NCI-H146 (cell line): Measurements from ENCODE around the gene SENP5.
"Not testable (repeated sequence)": the region's sequence is repeated elsewhere in the genome, so short reads cannot be mapped to it uniquely, and the experiment has no call there.

Experiments
- DNase-seq: peaks from one replicate; lab custom pipeline; 2025; lab: John Stamatoyannopoulos, UW

The SENP5 gene

DNA sequence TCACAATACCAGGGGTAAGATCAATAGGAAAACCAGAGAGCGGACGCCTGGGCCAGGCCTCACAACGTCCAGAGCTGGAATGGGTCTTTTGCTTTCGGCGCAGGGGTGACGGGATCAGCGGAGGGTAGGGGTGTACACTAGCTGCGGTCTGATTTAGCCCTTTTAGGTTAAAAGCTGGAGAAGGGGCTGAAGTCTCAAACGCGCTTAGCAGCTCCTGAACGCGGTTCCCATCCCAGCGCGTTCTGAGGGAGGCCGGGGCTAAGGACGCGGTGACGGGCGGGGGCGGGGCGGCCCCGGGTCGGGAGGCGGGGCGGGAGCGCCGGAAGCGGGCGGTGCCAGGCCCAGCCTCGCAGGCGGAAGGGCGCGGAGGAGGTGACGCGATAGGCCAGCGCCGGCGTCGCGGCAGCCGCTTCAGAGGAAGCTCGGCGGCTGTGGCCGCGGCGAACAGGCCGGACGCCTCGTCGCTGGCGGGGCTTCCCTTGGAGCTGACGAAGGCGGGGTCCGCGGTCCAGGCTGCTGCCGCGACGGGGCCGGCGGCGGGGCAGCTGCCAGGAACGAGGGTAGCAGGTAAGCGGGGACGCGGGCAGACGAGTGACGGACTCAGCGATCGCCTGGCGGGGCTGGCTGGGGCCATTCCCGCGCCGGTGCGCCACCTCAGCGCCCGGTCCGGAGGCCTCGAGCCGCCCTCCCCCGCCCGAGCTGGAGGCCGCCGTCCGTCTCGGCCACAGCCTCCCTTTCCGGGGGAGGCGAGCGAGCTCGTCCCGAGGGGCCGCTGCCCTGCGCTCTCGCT, at the start of gene SENP5:
Gene SENP5 (plus strand): TSS at position 414 of the 790 bp plus-strand sequence. CDS start 17,262 bp downstream, outside the sequence.
- peak; percentile 90 for DNase-seq

- no peak for DNase-seq
These were observed 45.8 kb upstream of the SENP5 start for GRCh38 chr3:196821806-196822355.

DNA sequence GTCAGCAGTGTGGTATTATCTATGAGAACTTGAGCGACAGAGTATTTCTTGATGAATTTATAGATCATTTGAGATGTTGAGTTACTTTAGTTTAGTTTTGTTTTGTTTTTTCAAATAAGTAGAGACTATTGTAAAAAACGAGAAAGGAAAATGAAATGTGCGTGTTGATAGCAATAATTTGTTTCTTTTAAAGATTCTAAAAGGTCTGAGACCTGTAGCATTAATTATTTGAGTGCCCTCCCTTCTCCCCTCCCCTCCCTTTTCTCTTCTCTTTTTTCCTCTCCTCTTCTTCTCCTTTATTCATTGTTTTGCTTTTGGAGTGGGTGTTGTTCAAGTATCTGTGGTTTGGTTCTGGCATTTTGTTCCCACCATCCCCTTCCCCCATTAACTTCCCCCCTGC, 38.1 kb upstream of the SENP5 start:
- not testable (repeated sequence) for DNase-seq

- no peak for DNase-seq
These were observed 32.6 kb upstream of the SENP5 start for GRCh38 chr3:196835086-196835485.

DNA sequence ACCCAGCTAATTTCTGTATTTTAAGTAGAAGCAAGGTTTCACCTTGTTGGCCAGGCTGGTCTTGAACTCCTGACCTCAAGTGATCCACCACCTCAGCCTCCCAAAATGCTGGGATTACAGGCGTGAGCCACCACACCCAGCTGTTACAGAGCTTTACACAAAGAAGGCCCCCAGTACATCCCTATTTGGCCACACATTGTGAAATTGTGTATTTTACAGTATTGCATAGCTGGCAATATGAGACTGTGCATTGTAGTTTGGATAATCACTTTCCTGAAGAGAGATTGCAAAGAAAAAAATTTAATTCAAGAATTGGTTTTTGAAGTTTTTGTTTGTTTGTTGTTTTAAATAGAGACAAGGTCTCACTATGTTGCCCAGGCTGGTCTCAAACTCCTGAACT, 31.1 kb upstream of the SENP5 start:
- DNase-seq, result not testable (repeated sequence)

DNA sequence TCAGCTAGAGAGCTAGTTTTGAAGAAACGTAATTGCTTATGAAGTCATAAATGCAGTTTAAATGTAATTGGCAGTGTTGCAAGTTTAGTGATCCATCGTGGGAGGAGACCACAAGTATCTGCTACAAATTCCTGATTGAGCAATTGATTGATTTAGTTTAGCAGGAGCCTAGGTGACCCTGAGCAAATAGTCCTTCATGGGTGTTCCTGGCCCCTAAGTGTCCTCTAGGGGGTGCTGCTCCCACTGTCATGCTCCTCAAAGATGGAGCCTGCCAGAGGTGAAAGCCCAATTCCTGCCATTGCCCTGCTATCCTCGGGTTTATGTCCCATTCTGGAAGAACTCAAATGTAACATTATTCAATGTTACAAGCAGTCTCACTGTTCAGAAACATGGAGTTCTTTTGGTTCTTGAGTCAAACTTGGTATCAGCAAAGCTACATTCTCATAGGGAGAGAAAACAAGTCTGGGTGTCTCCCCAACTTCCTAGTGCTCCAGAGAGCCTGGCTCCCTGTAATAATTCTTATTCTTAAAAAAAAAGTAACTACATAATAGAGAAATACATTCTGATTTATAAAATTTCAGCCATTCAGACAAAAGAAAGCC, 29.8 kb upstream of the SENP5 start:
- DNase-seq, result peak; percentile 70

DNA sequence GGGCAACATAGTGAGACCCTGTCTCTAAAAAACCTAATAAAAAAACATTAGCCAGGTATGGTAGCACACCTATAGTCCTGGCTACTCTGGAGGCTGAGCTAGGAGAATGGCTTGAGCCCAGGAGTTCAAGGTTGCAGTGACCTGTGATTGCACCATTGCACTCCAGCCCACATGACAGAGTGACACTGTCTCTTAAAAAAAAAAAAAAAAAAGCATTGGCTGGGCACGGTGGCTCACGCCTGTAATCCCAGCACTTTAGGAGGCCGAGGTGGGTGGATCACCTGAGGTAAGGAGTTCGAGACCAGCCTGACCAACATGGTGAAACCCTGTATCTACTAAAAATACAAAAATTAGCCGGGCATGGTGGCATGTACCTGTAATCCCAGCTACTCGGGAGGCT, 28.4 kb upstream of the SENP5 start:
- DNase-seq, result not testable (repeated sequence)

DNA sequence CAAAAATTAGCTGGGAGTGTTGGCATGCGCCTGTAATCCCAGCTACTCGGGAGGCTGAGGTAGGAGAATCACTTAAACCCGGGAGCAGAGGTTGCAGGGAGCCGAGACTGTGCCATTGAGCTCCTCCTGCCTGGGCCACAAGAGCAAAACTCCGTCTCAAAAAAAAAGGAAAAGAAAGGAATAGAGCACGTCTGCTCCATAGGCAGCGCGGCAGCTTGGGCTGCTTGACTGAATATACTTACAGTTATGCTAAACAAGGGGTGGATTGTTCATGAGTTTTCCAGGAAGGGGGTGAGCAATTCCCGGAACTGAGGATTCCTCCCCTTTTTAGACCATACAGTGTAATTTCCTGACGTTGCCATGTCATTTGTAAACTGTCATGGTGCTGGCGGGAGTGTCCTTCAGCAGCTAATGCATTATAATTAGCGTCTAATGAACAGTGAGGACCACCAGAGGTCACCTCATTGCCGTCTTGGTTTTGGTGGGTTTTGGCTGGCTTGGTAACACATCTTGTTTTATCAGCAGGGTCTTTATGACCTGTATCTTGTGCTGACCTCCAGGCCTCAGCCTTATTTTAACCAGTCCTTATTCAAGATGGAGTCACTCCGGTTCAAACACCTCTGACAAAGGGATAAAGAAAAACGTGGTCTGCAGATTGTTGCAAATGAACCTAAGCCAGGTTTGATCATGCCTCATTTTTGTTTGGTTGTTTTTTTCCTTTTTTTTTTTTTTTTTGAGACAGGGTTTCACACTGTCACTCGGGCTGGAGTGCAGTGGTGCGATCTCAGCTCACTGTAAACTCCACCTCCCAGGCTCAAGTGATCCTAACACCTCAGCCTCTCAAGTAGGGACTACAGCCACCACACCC, 24.9 kb upstream of the SENP5 start:
- DNase-seq, result no peak

GRCh38 chr3:196843435-196844110, 24.1 kb upstream of the SENP5 start:
- DNase-seq, result no peak

GRCh38 chr3:196844235-196845219, 23.2 kb upstream of the SENP5 start:
- not testable (repeated sequence) for DNase-seq

DNA sequence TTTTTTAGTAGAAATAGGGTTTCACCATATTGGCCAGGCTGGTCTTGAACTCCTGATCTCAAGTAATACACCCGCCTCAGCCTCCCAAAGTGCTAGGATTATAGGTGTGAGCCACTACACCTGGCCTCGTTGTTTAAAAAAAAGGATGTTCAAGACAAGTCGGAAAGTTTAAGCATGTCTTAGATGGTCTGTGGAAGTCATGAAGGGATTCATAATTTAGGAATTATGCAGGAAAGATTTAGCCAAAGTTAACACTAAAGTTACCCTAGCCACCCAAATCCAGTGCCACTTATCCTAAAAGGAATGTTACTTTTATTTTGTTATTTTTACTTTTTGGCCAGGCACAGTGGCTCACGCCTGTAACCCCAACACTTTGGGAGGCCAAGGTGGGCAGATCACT, 19.3 kb upstream of the SENP5 start:
- DNase-seq, result not testable (repeated sequence)

DNA sequence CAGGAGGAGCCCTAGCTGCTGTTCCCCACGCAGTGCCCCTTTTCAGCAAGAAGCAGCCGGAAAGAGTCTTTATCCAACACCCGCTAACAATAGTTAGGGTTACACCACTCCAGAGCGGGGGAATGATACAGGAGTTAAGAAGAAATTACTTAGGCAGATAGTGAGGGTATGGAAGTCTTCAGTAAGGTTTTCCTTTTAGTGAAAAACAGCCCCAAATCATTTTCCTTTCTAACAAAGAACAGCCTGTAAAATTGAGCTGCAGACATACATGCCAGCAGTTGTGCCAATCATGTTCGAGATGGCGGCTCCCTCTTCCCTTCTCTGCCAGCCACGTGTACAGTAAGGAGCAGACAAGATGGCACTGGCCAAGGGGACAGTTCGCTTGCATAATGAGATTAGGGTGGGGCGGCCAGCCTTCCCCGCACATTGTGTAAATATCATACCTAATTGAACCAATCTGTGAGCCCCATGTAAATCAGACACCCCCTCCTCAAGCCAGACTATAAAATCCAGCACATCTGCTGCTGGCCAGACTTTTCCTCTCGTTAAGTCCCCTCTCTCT, 18.5 kb upstream of the SENP5 start:
- no peak for DNase-seq

DNA sequence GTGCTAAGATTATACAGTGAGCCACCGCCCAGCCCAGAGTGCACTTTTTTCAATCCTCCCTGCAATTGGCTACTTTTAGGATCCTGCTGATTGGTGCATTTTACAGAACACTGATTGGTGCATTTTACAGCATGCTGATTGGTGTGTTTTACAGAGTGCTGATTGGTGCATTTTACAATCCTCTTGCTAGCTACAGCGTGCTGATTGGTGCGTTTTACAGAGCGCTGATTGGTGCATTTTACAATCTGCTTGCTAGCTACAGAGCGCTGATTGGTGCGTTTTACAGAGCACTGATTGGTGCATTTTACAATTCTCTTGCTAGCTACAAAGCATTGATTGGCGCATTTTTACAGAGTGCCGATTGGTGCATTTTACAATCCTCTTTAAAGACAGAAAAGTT, 4.7 kb upstream of the SENP5 start:
- DNase-seq, result not testable (repeated sequence)

DNA sequence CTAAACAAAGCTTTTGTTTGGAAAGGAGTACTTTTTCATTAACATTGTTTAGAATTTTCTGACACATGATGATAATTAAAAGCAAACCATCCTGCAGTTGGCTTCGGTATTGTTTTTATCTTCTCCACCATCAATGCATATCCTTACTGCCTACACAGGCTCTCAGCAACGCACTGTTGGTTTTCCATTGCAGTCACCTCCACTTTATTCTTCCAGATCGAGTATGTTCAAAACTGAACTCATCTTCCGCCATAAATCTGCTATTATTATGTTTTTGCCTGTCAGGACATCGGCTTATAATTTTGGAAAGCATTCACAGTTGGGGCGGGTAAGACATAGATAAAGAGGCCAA, 589 bp upstream of the SENP5 start:
- DNase-seq, result no peak

- peak; percentile 45 for DNase-seq
These were observed 559 bp downstream of the SENP5 start for GRCh38 chr3:196868297-196868661.

DNA sequence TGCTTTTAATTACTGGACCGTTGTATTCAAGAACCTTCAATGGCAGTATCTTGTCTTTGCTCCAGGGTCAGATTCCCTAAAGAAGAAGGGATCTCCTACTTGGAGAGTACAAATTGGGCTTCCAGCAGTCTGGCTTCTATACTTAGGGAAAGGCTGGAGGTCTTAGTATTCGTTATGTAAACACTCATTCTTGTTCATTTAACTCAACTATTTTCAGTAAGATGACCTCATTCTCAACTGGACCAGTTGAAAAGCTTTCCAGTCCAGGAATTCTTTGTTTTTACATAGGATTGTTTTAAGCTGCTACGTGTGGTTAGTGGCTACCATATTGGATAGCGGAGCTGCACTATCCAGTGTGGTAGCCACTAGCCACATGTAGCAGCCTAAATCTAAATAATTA, 4.6 kb downstream of the SENP5 start:
- no peak for DNase-seq

DNA sequence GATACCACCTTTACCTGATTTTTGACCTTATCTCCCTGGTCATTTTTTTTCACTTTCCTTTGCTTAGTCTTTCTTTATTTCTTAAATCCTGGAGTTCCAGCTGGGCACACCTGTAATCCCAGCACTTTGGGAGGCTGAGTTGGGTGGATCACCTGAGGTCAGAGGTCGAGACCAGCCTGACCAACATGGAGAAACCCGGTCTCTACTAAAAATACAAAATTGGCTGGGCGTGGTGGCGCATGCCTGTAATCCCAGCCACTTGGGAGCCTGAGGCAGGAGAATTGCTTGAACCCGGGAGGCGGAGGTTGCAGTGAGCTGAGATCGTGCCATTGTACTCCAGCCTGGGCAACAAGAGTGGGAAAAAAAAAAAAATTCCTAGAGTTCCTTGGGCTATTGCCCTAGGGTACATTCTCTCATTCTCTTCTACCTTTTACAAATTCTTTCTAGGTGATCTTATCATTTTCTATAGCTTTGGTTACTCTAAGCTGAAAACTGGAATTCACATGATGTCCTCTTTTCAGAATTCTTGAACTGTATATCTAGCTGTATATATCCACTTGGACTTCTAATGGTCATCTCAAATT, 6.9 kb downstream of the SENP5 start:
- DNase-seq, result not testable (repeated sequence)

DNA sequence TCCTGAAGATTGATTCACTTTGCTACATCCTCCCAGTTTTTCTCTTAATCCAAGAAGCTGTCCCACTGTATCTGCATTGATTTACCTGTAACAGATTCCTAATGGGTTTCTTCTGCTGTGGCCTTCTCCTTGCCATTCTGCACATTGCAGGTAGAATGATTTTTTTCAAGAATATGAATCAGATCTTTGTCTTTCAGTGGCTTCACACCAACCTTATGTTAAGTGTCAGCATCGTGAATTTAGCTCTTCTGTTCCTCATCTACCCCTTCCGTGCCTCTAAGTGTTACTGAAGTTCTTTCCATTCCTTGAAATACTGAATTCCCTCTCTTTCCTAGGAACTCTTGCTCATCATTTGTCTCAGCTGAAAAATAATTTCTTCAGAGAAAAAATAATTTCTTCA, 7.5 kb downstream of the SENP5 start:
- no peak for DNase-seq

DNA sequence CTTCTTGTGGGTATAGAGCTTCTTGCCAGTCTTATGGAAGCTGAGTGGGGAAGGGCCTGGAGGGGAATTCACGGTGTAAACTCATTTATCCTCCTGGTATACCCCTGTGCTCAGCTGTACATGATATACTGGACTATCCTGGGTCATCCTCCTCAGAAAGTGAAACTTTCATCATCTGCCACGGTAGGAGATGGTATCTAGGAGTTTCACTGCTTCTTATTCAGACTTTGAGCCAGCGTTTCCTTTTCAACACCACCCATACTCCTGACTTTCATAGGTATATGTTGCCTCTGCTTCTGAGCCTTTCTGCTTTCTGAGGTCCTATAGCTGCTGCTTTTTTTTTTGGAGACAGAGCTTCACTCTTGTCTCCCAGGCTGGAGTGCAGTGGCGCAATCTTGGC, 15.6 kb downstream of the SENP5 start:
- no peak for DNase-seq

DNA sequence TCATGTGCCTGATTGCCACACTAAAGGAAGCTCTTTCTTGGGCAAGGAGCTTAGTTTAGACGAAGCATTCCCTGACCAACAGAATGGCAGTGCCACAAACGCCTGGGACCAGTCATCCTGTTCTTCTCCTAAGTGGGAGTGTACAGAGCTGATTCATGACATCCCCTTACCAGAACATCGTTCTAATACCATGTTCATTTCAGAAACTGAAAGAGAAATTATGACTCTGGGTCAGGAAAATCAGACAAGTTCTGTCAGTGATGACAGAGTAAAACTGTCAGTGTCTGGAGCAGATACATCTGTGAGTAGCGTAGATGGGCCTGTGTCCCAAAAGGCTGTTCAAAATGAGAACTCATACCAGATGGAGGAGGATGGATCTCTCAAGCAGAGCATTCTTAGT, 18.4 kb downstream of the SENP5 start:
- no peak for DNase-seq
